Stimulated activated CD4-positive, alpha-beta T cell treated with anti-CD3 and anti-CD28 coated beads, Interleukin-4, amount 100 ng/mL, for 24 hours (primary cell): Measurements from ENCODE around the gene RNASE7.
"Not testable (repeated sequence)": the region's sequence is repeated elsewhere in the genome, so short reads cannot be mapped to it uniquely, and the experiment has no call there.

ENCODE experiments used
- DNase-seq: peaks from one replicate; pipeline ENCODE4 v3.0.0-alpha.2; 2020

The RNASE7 gene, protein sequence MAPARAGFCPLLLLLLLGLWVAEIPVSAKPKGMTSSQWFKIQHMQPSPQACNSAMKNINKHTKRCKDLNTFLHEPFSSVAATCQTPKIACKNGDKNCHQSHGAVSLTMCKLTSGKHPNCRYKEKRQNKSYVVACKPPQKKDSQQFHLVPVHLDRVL

DNA sequence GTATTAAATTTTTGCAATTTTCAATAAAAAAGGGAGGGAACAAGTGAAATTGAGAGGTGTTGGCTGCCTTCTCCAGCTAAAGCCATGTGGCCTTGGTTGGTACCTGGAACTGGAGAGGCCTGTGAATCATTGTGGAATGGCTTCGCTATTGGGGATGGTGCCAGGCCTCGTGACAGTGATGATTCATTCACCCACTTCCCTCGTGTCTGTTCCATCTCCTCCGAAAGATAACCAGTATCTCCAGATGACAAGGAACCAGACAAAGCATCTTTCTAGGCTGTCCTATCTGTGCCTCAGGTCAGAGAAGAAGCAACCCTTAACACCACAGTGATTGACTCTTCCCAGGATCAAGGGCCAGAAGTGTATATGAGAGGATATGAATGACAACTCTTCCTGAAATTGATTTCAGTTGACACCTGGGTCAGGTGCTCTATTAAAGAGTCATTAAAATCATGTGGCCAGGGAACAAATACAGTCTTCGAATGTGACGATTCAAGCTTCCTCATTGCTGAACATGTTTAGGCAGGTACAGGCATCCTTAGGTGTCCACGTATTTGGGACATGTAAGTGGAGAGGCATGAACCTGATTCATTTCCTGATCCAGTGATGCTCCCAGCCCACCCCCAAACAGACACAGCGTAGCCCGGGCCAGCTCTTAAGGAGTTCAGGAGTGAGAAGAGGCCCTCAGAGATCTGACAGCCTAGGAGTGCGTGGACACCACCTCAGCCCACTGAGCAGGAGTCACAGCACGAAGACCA lies at the start of gene RNASE7:
TSS of gene RNASE7 (plus strand) at position 687 of the 758 bp plus-strand sequence. CDS start 631 bp downstream, outside the sequence.
- no peak for DNase-seq

GRCh38 chr14:20996521-20996920 lies 45.6 kb upstream of the RNASE7 start:
- DNase-seq = no peak

DNA sequence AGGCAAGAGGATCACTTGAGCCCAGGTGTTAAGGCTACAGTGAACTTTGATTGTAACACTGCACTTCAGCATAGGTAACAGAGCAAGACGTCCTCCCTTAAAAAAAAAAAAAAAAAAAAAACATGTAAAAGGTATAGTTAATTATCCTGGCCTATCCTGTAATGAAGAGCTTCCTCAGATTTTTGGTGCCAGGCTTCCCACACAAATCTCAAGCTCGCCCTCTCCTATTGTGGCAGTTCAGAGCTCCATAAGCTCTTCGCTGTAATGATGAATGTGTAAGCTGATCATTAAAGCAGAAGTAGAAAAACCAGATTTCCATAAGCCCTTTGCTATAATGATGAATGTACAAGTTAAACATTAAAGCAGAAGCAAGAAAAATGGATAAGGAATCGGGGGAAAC lies 45.0 kb upstream of the RNASE7 start:
- no peak for DNase-seq

- DNase-seq = no peak
Measured at GRCh38 chr14:20997564-20997963, 44.6 kb upstream of the RNASE7 start.

DNA sequence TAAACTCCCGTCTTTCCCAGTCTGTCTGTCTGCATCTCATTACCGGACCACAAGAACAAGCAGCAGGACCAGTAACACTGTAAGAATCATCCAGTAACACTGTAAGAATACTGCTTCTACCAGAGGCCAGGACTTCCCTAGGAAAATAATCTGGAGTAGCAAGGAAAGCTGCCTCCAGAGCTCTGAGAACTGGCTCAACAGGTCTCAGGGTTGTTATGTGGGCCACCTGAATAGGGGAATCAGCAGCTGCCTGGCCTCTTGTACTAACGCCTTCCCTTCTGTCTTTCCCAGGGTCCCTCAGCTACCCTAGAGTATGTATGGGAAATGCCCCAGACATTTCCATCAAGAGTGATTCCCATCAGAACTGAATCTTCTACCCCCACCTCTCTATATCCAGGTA lies 44.0 kb upstream of the RNASE7 start:
- no peak for DNase-seq

- DNase-seq = no peak
Measured at GRCh38 chr14:20998674-20999366, 43.3 kb upstream of the RNASE7 start, which contains the start of gene SLC39A2. SLC39A2 (plus strand) TSS chr14:20999293; CDS start chr14:20999447, 154 bp downstream.

GRCh38 chr14:20999591-20999990 lies 42.6 kb upstream of the RNASE7 start:
- no peak for DNase-seq

GRCh38 chr14:21001218-21001617 lies 40.9 kb upstream of the RNASE7 start:
- DNase-seq = no peak

DNA sequence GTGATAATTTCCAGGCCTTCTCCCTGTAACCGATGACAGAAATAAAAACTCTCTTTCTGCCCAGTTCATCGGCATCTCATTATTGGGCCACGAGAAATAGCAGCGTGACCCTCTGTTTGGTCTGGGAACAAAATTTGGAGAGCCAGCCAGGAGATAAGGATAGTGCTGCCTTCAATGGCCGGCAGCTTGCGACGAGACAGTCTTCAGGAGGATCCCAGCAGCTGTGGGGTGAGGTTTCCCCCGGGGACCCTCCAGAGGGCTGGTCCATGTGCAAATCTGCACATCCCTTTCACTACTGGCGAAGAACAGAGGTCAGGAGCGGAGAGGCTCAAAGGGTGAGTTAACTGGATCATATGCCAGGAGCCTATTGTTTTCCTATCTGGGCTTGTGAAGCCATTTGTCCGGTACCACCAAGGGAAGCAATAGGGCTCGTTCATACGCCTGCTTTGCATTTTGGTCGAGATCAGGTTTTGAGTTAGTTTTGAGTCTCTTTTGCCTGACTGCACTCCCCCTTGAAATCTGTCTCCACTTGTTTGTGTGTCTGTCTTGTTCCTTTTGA lies 38.3 kb upstream of the RNASE7 start:
- DNase-seq = no peak

DNA sequence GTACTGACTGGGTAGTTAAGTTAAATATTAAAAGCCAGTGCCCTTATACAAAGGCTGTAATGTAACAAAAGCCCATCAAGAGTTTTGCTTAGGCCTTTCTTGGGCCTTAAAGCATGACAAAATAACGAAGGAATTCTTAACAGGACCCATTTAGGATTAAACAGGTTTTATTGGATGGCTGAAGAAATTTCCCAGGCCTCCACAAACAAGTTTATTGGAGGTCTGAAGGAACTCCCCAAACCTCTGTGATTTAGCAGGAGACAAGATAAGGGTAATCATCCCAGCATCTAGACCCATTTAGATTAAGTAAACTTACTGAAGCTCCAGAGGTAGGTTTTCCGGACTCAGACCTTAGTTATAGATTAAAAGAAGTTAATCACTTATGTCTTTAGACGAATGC lies 32.4 kb upstream of the RNASE7 start:
- not testable (repeated sequence) for DNase-seq

- no peak for DNase-seq
Measured at GRCh38 chr14:21011136-21011535, 31.0 kb upstream of the RNASE7 start.

DNA sequence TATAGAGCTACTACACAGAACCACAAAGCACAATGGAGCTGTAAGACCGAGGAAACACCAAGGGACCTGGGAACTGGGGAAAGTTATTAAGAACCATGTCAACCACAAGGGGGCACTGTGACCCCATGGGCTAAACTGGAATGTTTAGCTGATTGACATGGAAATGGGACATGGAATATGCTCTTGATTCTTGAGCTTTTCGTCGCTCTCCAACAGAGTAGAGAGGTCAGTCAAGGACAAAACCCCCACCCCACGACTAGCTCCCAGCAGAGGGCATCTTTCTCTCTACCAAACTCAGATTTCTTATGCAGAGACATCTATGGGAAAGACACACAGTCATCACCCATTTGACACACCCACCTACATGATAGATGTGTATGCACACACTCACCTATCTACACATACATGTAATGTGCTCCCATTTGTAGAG lies 27.4 kb upstream of the RNASE7 start:
- DNase-seq = peak; percentile 86

DNA sequence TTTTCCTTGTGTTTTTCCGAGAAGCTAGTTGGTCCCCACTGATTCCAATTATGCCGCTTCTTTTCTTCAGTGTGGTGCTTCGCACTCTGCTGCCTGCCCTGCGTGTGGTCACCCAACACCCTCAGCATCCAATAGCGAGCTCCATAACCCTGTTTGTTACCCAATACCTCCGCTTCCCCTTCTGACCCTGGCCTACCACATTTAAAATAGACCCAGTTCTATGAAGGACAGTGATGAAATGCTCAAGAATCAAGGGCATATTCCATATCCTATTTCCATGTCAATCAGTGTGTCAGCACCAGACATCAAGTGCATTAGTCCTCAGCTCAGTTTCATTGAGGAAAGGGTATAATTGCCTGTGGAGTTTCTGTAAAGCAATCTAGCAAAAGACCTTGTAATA lies 26.9 kb upstream of the RNASE7 start:
- no peak for DNase-seq

- no peak for DNase-seq
Measured at GRCh38 chr14:21016413-21017190, 25.6 kb upstream of the RNASE7 start.

DNA sequence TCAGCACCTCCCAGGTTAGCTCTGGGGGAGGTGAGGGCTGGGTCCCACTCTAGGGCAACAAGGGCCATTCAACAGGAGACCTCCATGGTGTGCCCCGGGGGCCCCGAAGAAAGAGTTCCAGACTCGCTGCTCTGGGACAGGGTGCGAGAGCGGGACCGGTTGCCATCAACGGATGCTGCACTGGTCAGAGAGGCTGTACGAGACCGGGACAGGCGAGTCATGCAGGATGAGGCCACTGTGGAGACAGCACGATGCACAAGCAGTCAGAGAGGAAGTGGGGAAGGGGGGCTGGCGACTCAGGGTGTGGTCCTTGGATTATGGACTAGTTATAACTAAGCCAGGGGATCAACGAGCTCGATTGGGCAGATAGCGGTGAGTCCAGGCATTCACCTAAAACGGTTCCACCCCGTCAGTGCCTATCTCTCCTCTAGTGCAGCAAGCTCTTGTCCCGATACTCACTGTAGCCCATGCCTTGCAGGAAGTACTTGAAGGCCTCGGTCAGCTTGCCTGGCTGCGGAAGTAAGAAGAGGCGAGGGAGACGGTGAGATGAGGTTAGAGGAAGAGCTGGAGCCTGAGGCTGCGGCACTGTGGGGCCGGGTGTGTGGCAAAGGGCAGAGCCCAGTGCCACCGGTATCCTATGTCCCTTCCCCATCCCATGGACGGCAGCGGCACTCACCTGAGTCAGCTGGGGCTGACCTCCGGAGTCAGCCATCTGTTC lies 24.5 kb upstream of the RNASE7 start:
- no peak for DNase-seq

DNA sequence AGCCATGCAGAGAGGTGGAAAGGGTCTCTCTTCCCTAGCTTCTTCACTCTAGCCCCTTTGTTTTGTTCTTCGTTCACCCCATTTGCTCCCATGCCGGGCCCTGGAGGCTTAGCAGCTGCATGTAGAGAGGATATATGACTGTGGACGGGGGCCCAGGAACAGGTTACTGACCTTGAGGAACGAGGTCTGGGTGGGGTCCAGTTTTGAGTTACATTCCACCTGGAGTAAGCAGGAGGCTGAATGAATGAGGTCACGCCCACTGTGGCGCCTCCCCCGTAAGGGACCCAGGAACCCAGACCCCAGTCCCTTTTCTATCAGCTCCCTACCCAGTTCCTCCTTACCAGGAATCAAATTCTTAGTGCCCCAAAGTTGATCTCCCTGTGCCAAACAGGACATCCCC lies 23.9 kb upstream of the RNASE7 start:
- no peak for DNase-seq

GRCh38 chr14:21018781-21019180 lies 23.4 kb upstream of the RNASE7 start:
- DNase-seq = no peak

GRCh38 chr14:21019366-21019765 lies 22.8 kb upstream of the RNASE7 start:
- no peak for DNase-seq

DNA sequence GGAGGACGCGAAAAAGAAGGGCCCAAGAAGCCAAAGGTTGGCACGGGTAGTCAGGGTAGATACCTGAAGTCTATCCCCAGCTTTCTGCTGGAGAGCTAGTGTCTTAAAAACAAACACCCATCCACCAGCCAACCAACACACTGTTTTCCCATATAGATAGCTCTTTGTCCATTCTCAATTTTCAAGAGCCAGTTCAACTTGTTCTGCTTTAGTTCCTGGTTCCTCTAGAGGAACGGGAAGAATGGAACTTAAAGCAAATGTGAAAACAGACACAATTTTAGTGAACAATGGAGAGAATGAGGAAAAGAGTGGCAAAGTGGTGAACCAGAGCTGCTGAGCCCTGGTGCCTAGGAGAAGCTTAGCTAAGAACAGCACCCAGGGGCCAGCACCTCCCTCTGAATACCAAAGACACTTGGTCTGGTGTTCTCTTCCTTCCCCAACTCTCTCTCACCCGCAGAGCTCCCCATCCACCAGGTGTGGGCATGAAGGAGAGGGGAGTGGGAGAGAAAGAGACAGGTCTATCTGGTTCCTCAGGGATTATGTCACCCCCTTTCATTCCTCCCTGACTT lies 21.1 kb upstream of the RNASE7 start:
- no peak for DNase-seq

GRCh38 chr14:21022686-21023085 lies 19.5 kb upstream of the RNASE7 start:
- DNase-seq = no peak

GRCh38 chr14:21023174-21023573 lies 19.0 kb upstream of the RNASE7 start:
- DNase-seq = no peak
